Measurements from ENCODE around the gene IGFN1.

IGFN1 gene

DNA sequence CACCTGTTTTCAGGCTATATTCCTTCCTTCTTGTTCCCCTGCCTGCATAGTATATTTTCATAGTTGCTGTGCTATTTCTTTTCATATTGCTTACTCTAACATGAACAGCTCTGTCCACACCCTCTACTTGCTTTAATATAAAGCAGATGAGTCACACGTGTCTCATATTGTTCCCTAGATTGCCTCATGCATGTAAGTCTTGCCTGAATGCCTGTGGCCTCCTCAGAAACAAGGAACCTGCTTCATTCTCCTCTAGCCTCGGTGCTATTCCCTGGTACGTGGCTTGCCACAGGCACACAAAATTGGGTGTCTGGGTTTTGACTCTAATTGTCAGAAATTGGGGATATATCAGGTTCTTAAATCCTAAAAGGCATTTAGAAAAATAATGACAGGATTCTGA, 76.2 kb downstream of the IGFN1 start:
- peak; percentile 62 for DNase-seq (ENCODE audit: low spot score)

- DNase-seq (ENCODE audit: low spot score): no peak
These were observed 77.0 kb downstream of the IGFN1 start for GRCh38 chr1:201267481-201268229.

- no peak for DNase-seq (ENCODE audit: low spot score)
These were observed 78.1 kb downstream of the IGFN1 start for GRCh38 chr1:201268604-201269151.

- no peak for DNase-seq (ENCODE audit: low spot score)
These were observed 78.7 kb downstream of the IGFN1 start for GRCh38 chr1:201269281-201269680.

- DNase-seq (ENCODE audit: low spot score): no peak
These were observed 79.3 kb downstream of the IGFN1 start for GRCh38 chr1:201269900-201270410.

- DNase-seq (ENCODE audit: low spot score): no peak
These were observed 80.2 kb downstream of the IGFN1 start for GRCh38 chr1:201270616-201271390.

DNA sequence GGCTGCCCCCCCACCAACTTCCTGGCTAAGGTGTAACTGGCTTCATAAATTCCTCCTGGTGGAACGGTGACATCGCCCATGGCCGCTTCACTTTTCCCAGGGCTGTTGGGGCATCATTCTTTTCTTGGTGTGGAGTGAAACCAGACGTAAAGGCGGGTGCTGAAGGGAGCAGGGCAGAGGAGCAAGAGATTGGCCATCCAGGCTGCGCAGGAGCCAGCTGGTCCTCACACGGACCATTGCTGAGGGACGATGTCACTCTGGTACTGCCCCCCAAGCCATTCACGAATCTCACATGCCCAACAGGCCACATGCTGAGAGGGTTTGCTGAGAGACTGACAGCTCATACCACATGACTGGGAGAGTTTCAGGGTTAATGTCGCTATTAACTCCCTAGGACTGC, 82.2 kb downstream of the IGFN1 start:
- no peak for DNase-seq (ENCODE audit: low spot score)

- no peak for DNase-seq (ENCODE audit: low spot score)
These were observed 84.1 kb downstream of the IGFN1 start for GRCh38 chr1:201274616-201275252.

GRCh38 chr1:201275253-201275666, 84.6 kb downstream of the IGFN1 start:
- DNase-seq (ENCODE audit: low spot score): no peak

GRCh38 chr1:201276891-201277290, 86.3 kb downstream of the IGFN1 start:
- no peak for DNase-seq (ENCODE audit: low spot score)

DNA sequence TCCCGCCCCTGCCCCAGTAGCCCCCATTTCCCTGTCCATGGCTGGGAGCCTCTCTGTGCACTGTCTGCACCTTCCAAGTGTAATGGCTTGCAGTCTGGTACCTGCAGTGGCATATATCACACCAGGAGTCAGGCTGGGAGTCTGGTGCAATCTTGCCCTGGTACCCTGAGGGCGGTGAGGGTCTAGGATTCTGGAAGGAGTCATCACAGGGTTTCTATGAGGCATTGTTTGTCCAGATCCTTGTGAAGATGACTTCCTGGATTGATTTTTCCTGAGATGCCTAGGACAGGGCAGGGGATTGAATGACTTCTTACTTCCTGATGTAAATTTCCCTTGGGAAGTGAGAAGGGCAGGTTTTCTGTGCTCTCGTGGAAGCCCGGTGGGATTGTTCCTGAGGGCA, 86.8 kb downstream of the IGFN1 start:
- no peak for DNase-seq (ENCODE audit: low spot score)

All from COLO829 (cell line).